ENCODE measurements around the gene ANXA2.

DNA sequence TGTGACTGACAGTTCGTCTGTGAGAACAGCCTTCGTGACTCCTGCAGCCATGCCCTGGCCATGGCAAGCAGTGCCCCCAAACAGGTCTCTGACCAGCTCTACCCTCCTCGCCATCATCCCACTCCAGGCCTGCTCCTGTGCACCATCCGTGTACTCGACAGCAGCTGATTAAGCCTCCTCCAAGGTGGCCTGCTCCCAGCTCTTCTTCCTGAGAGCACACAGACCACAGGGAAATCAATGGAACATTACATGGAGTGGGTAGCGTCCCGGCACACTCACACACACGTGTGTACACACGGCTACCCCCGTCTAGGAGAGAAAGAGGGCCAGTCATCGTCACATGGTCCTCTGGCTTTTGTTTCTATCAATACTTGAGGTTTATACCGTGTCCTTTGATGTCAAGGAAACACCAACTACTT, 21.1 kb downstream of the ANXA2 start:
- TF ChIP-seq POLR2A (IDR thresholded peaks at IDR 0.05; ENCODE audit: low read depth, low read length), result no peak
- TF ChIP-seq POLR2AphosphoS5 (IDR thresholded peaks at IDR 0.05; ENCODE audit: low read depth, low read length), result no peak
- no peak for TF ChIP-seq TAF1 (IDR thresholded peaks at IDR 0.05; ENCODE audit: borderline replicate concordance, low read depth, low read length)

Data from GM12892 (cell line).